Activated gamma-delta T cell treated with Interleukin-2 at 50 U/mL for 16 hours (primary cell): ENCODE results near the gene FHOD3.

ENCODE experiments used
- DNase-seq: peaks from one replicate; pipeline ENCODE4 v3.0.0-alpha.2; 2020

FHOD3 gene

GRCh38 chr18:36640021-36640952 is 342.8 kb downstream of the FHOD3 start:
- DNase-seq: no peak

GRCh38 chr18:36643061-36643460 is 345.5 kb downstream of the FHOD3 start:
- DNase-seq: no peak

- DNase-seq: no peak
Measured at GRCh38 chr18:36648803-36649202, 351.3 kb downstream of the FHOD3 start.

- DNase-seq: no peak
Measured at GRCh38 chr18:36649205-36649604, 351.7 kb downstream of the FHOD3 start.

- DNase-seq: no peak
Measured at GRCh38 chr18:36650266-36650665, 352.8 kb downstream of the FHOD3 start.

GRCh38 chr18:36650906-36651305 is 353.4 kb downstream of the FHOD3 start:
- DNase-seq: no peak

- DNase-seq: no peak
Measured at GRCh38 chr18:36652503-36652902, 355.0 kb downstream of the FHOD3 start.

- no peak for DNase-seq
Measured at GRCh38 chr18:36653141-36653869, 355.8 kb downstream of the FHOD3 start.

- DNase-seq: no peak
Measured at GRCh38 chr18:36653870-36654269, 356.4 kb downstream of the FHOD3 start.

- DNase-seq: no peak
Measured at GRCh38 chr18:36655074-36655473, 357.6 kb downstream of the FHOD3 start.

GRCh38 chr18:36655930-36656329 is 358.4 kb downstream of the FHOD3 start:
- DNase-seq: no peak

- DNase-seq: no peak
Measured at GRCh38 chr18:36658611-36659010, 361.1 kb downstream of the FHOD3 start.

- DNase-seq: no peak
Measured at GRCh38 chr18:36660311-36660710, 362.8 kb downstream of the FHOD3 start.

GRCh38 chr18:36661999-36662398 is 364.5 kb downstream of the FHOD3 start:
- no peak for DNase-seq

GRCh38 chr18:36663312-36663711 is 365.8 kb downstream of the FHOD3 start:
- no peak for DNase-seq

GRCh38 chr18:36665952-36666351 is 368.4 kb downstream of the FHOD3 start:
- no peak for DNase-seq

- no peak for DNase-seq
Measured at GRCh38 chr18:36667811-36668210, 370.3 kb downstream of the FHOD3 start.

GRCh38 chr18:36668349-36668748 is 370.8 kb downstream of the FHOD3 start:
- no peak for DNase-seq

- no peak for DNase-seq
Measured at GRCh38 chr18:36672437-36673344, 375.2 kb downstream of the FHOD3 start.

- no peak for DNase-seq
Measured at GRCh38 chr18:36673452-36673851, 375.9 kb downstream of the FHOD3 start.

GRCh38 chr18:36675076-36675475 is 377.6 kb downstream of the FHOD3 start:
- no peak for DNase-seq

- no peak for DNase-seq
Measured at GRCh38 chr18:36675542-36675941, 378.0 kb downstream of the FHOD3 start.

GRCh38 chr18:36676629-36677028 is 379.1 kb downstream of the FHOD3 start:
- DNase-seq: no peak
